ENCODE data around the gene SRSF8.

- TF ChIP-seq CTCF (IDR thresholded peaks at IDR 0.05), result no peak
- no peak for TF ChIP-seq POLR2A (IDR thresholded peaks at IDR 0.05)
Measured at GRCh38 chr11:95082576-95083001, 15.9 kb downstream of the SRSF8 start.

Measured in body of pancreas (tissue), 4 donors.